ENCODE data around the gene VSNL1.
"Not testable (repeated sequence)": the region's sequence is repeated elsewhere in the genome, so short reads cannot be mapped to it uniquely, and the experiment has no call there.

The VSNL1 gene

DNA sequence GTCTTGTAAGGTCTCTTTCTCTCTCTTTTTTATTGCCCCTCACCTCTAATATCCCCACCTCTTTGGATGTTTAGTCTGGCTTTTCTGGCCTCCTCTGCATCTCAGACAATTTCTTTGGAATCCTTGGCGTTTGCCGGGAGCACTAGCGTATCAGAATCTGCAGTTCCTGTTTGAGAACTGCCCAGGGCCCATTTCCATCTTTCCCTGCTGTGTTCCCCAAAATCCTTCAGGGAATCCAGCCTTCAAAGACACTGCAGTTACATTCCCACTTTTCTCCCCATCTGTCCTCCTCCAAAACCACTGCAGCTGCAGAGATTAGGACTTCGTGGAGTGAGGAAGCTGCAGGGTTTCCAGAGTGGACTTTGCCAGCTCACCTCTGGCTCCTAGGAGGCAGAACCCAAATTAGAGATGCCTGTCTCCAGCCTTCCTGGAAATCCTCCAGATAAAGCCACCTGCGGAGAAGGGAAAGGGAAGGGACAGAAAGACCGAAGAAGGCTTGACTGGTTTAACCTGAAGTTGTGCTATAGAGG, 2.7 kb downstream of the VSNL1 start:
- no peak for DNase-seq

DNA sequence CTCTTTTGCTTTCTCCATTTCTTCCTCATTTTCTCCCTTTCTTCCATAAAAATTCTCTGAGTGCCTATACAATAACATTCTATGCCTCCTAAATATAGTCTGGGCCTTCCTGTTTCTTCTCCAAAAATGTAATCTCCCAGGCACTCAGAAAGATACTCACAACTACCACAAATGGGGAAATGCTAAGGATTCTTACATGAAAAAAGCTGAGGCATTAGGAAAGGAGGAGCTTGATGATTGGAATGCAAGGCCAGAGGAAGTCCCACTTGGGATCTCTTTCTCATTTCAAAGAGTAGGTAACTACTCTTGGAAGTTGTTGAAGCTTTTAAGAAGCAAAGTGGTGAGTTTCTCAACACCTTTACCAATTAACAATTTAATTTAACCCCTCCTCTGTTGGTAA, 3.4 kb downstream of the VSNL1 start:
- DNase-seq, result no peak

DNA sequence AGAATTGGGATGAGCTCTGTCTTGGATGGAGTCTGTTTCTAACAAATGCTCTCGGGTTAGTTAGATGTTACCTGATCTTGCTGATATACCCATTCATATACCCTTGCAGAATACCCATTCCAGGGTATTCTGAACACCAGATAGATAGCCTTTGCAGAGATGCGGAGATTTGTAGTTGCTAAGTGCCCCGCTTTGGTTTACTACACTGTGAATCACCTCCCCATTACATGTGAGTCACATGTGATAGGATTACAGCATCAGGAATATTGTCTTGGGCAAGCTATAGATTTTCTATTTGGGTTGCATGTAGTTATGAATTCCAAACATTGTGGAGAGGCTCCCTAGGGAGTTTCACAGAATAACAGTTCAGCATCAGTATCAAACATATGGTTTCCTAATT, 3.8 kb downstream of the VSNL1 start:
- no peak for DNase-seq

- no peak for DNase-seq
Observed at GRCh38 chr2:17545680-17546613, 5.5 kb downstream of the VSNL1 start.

GRCh38 chr2:17547237-17547636, 6.7 kb downstream of the VSNL1 start:
- no peak for DNase-seq

DNA sequence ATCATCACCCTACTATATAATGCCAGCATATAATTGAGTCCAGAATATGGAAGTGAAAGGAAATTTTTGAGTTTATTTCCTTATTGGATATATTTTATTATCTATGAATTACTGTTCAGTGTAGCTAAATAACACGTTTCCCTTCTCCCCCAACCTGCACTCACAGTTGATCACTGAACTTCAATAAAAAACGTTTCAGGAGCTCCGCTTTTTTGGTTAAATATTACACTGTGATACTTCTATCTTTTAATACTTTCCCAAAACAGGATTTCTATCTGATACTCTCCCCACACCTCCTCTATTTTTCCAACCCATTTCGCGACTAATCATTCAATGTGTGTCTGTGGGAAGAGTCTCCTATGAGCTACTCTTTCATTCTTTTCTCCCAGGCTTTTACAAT, 7.2 kb downstream of the VSNL1 start:
- no peak for DNase-seq

DNA sequence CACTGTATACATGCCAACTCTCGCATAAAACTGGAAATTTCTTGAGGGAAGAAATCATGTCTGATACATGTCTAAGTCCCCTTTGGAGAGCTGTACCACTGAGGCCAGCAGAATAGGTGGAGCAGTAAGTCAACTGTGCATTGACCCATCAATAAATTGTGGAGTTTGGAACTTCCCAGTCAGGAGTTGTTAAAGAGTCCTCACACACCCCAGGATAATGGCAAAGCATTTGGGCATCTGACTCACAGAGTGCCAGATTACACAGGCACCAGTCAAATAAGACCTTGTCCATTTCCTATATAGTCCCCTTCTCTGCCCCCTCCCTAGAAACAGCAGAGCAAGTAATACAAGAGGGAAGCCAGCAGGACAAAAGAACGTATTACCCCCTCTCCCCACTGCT, 10.4 kb downstream of the VSNL1 start:
- no peak for DNase-seq

DNA sequence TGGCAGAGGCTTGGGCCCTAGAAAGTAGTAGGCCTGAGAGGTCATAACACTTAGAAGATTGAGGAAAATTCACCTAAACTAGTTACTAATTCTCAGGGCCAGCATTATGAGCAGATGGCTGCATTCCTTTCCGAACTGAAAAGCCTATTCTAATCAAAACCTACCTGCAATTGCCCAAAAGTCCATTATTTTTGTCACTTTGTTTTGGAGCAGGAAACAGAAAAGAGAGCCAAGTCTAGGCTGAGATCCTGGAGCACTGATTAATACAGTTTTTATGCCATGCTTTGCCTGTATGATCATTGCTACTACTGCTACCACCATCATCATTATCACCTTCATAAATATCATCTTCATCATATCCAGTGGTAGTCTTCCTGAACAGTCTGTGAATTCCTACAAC, 14.7 kb downstream of the VSNL1 start:
- DNase-seq, result no peak

DNA sequence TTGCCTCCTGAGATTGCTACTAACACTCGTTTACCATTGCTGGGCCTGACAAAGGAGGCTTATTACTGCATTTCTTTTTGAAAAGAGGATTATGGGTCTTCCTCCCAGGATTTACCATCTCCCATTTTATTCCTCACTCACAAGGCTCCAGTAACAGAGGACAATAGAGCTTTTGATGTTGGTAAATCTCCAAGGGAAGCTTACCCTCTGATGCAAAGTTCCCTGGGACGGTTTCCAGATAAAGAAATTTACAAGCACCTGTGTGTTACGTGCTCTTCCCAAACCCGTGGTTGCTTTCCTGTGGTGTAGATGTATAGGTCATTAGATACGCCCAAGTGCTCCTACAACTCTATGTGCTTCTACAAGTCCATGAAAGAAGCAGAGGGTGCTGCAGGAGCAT, 17.1 kb downstream of the VSNL1 start:
- no peak for DNase-seq

DNA sequence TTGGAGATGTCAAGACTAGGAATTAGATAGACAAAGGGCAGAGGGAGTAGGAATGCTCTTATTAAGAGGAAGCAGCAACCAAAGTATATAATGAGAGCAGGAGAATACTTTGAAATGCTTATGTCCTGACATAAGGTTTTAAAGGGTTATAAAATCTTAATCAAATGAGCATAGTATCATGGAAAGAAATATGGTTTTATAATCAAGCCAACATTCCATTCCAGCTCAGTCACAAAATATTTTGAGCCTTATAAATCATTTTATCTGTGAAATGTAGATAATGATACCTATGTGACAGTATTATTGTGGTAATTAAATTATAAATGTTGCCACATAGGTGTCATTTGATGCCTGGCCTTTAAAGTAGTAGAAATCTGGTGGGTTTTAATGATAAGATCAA, 17.6 kb downstream of the VSNL1 start:
- no peak for DNase-seq

- no peak for DNase-seq
Observed at GRCh38 chr2:17558878-17559277, 18.4 kb downstream of the VSNL1 start.

GRCh38 chr2:17565726-17566125, 25.2 kb downstream of the VSNL1 start:
- not testable (repeated sequence) for DNase-seq

DNA sequence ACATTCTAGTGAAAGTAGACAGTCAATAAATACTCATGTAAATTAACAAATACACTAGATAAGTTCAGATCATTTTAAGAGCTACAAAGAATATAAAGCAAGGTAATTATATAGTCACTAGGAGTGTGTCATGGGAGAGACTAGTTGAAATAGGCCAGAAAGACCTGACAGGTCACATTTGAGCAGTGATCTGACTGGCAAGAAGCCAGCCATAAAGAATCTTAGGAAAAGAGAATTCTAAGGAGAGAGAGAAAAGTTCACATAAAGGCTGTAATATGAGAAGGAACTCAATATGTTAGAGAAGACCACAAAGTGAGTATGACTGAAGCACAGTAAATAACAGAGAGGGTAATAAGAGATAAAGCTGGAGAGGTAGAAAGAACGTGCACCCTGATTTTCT, 31.2 kb downstream of the VSNL1 start:
- DNase-seq, result no peak

GRCh38 chr2:17573085-17573803, 32.7 kb downstream of the VSNL1 start:
- DNase-seq, result no peak

DNA sequence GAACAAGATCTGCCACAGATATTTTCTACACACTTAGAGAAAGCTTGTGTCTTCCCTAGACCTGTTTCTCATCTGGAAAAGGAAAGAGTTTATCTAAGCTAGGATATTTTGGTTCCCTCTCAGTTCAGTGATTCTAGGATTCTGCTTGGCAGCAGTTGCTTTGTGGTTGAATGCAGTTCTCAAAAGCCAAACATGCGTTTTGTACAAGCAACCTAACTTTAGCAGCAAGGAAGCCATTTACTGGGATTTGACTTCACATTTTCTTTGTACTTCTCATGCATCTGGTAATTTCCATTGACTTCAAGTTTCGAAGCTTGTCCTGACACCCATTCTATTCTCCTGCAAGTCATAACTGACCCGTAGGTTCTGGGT, 33.3 kb downstream of the VSNL1 start:
- DNase-seq, result no peak

GRCh38 chr2:17574406-17575073, 34.0 kb downstream of the VSNL1 start:
- DNase-seq, result no peak

DNA sequence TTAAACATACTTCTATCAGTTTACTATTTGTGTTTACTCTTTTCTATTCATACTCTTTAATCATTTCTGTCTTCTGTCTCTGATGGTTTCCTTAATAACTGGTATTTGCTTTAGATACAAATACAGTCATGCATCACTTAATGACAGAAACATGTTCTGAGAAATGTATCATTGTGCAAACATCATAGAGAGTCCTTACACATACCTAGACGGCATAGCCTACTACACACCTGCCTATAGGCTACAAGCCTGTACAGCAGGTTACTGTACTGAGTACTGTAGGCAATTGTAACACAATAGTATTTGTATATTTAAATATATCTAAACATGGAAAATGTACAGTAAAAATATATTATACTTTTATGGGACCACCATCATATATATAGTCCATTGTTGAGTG, 36.3 kb downstream of the VSNL1 start:
- DNase-seq, result no peak

GRCh38 chr2:17578466-17578928, 38.0 kb downstream of the VSNL1 start:
- DNase-seq, result peak; percentile 7

- no peak for DNase-seq
Observed at GRCh38 chr2:17579605-17580318, 39.3 kb downstream of the VSNL1 start.

GRCh38 chr2:17580319-17580715, 39.8 kb downstream of the VSNL1 start:
- DNase-seq, result no peak

DNA sequence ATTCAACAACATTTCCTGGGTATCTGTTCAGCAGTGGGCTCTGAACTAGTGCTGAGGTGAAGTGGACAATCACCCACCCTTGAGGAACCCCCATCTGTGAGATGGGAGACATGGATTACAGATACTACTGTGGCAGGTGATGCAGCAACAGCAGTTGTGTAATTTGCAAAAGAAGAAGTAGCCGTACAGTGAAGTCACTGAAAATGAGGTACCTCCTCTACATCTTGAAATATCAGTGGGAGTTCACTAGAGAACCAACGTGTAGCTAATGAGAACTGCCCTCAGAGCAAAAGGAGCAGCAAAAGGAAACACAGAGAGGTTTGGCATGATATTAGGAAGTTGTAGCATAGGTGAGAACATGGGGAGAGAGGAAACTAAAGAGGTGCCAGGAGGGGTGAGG, 41.3 kb downstream of the VSNL1 start:
- DNase-seq, result no peak

- DNase-seq, result no peak
Observed at GRCh38 chr2:17583166-17583565, 42.7 kb downstream of the VSNL1 start.

- no peak for DNase-seq
Observed at GRCh38 chr2:17583646-17584045, 43.1 kb downstream of the VSNL1 start.

Data from NK-92 treated with Interleukin-12 subunit alpha and Interleukin-12 subunit beta, amount 100 ng/mL, for 24 hours (cell line).